Parathyroid adenoma (tissue), 2 donors: ENCODE data around the gene PFDN5.
A peak's percentile ranks its signal among the peaks of the same experiment; 100 is the strongest.
"Not testable (repeated sequence)": the region's sequence is repeated elsewhere in the genome, so short reads cannot be mapped to it uniquely, and the experiment has no call there.

Source experiments
- H2AFZ ChIP-seq: fragments of 300-600 bp; sonication (generic); one replicate; pipeline ENCODE4 v1.7.0; 2017; ENCODE audit warnings: antibody characterized with exemption, mild to moderate bottlenecking
- H3K27ac ChIP-seq: fragments of 300-600 bp; sonication (generic); one replicate; pipeline ENCODE4 v1.7.0; 2017
- H3K27me3 ChIP-seq: fragments of 300-600 bp; sonication (generic); one replicate; pipeline ENCODE4 v1.7.0; 2017; ENCODE audit warnings: low read length; ENCODE audit not compliant: control insufficient read depth, insufficient read depth
- H3K36me3 ChIP-seq: fragments of 300-600 bp; sonication (generic); one replicate; pipeline ENCODE4 v1.7.0; 2017; ENCODE audit warnings: low read length; ENCODE audit not compliant: control insufficient read depth, insufficient read depth
- H3K4me1 ChIP-seq: fragments of 300-600 bp; sonication (generic); one replicate; pipeline ENCODE4 v1.7.0; 2017; ENCODE audit warnings: control low read depth
- H3K4me2 ChIP-seq: fragments of 300-600 bp; sonication (generic); one replicate; pipeline ENCODE4 v1.7.0; 2017; ENCODE audit warnings: low read length
- H3K4me3 ChIP-seq: fragments of 300-600 bp; sonication (generic); one replicate; pipeline ENCODE4 v1.7.0; 2017; ENCODE audit warnings: low read depth, low read length
- H3K79me2 ChIP-seq: fragments of 300-600 bp; sonication (generic); one replicate; pipeline ENCODE4 v1.7.0; 2017; ENCODE audit warnings: control low read depth
- H3K9ac ChIP-seq: fragments of 300-600 bp; sonication (generic); one replicate; pipeline ENCODE4 v1.7.0; 2017; ENCODE audit warnings: mild to moderate bottlenecking
- H3K9me3 ChIP-seq: fragments of 300-600 bp; sonication (generic); one replicate; pipeline ENCODE4 v1.7.0; 2017; ENCODE audit warnings: low read length; ENCODE audit not compliant: control insufficient read depth
- CTCF ChIP-seq: fragments of 300-600 bp; sonication (generic); IDR thresholded peaks from one replicate; pipeline ENCODE4 v1.7.0; 2017; ENCODE audit warnings: antibody characterized with exemption, mild to moderate bottlenecking
- donor health status: primary hyperparathyroidism.

The PFDN5 gene

GRCh38 chr12:53292426-53292825 is 2.9 kb upstream of the PFDN5 start:
- Histone ChIP-seq H2AFZ (no peak overlapping the region), H3K4me2 (no peak overlapping the region), H3K4me1 (peaks cover 18% of the 10 kb centered on the region), H3K9ac (no peak overlapping the region), H3K36me3 (no peaks in the 10 kb centered on the region), H3K79me2 (peaks cover 18% of the 10 kb centered on the region), H3K27ac (no peak overlapping the region), H3K4me3 (no peak overlapping the region), H3K27me3 (no peaks in the 10 kb centered on the region), H3K9me3 (no peaks in the 10 kb centered on the region)
- no peak for TF ChIP-seq CTCF

- Histone ChIP-seq H3K9me3 (no peaks in the 10 kb centered on the region), H3K4me1 (peaks cover 24% of the 10 kb centered on the region), H3K4me3 (peak overlapping the region; percentile 96), H3K9ac (peak overlapping the region; percentile 71), H3K36me3 (no peaks in the 10 kb centered on the region), H2AFZ (peak overlapping the region; percentile 99), H3K27me3 (no peaks in the 10 kb centered on the region), H3K4me2 (peak overlapping the region; percentile 90), H3K79me2 (peaks cover 23% of the 10 kb centered on the region), H3K27ac (peak overlapping the region; percentile 90)
- TF ChIP-seq CTCF, result no peak
Observed at GRCh38 chr12:53295891-53296219, 513 bp downstream of the PFDN5 start.

GRCh38 chr12:53297106-53297505 is 1.8 kb downstream of the PFDN5 start:
- not testable (repeated sequence) for H3K27ac ChIP-seq, H3K36me3 ChIP-seq, H3K4me3 ChIP-seq

GRCh38 chr12:53298164-53298563 is 2.8 kb downstream of the PFDN5 start:
- Histone ChIP-seq H3K36me3 (no peaks in the 10 kb centered on the region), H3K4me3 (no peak overlapping the region), H3K9ac (no peak overlapping the region), H3K4me1 (peaks cover 24% of the 10 kb centered on the region), H3K4me2 (no peak overlapping the region), H2AFZ (no peak overlapping the region), H3K27me3 (no peaks in the 10 kb centered on the region), H3K79me2 (peaks cover 23% of the 10 kb centered on the region), H3K27ac (no peak overlapping the region), H3K9me3 (no peaks in the 10 kb centered on the region)
- no peak for TF ChIP-seq CTCF

More at GRCh38 chr12:53297106-53297505, 1.8 kb downstream of the PFDN5 start:
- H3K4me2 ChIP-seq, H3K9me3 ChIP-seq, H3K27me3 ChIP-seq, H3K9ac ChIP-seq, H2AFZ ChIP-seq: not testable (repeated sequence)
- Histone ChIP-seq H3K79me2 (peaks cover 23% of the 10 kb centered on the region), H3K4me1 (peaks cover 24% of the 10 kb centered on the region)

GRCh38 chr12:53299101-53299453 is 3.7 kb downstream of the PFDN5 start:
- Histone ChIP-seq H3K9me3 (no peaks in the 10 kb centered on the region), H3K4me3 (peak overlapping the region; percentile 82), H3K79me2 (peaks cover 23% of the 10 kb centered on the region), H3K27ac (peak overlapping the region; percentile 79), H3K36me3 (no peaks in the 10 kb centered on the region), H2AFZ (peak overlapping the region; percentile 85), H3K9ac (no peak overlapping the region), H3K27me3 (no peaks in the 10 kb centered on the region), H3K4me2 (peak overlapping the region; percentile 98), H3K4me1 (peaks cover 24% of the 10 kb centered on the region)
- no peak for TF ChIP-seq CTCF
